WTC11 (cell line): ENCODE data around the gene BCL11B.

Experiments used
- ATF2 ChIP-seq: sonication (generic); formaldehyde crosslinking; IDR thresholded peaks from 2 replicates; pipeline ENCODE4 v1.8.1; 2022; ENCODE audit warnings: low read depth, missing genetic modification reagents, borderline replicate concordance
- ATF3 ChIP-seq: sonication (generic); formaldehyde crosslinking; conservative IDR thresholded peaks from 2 replicates; pipeline ENCODE4 v1.8.1; 2022; ENCODE audit warnings: mild to moderate bottlenecking, missing genetic modification reagents
- CTCF ChIP-seq: fragments of 200-600 bp; IDR thresholded peaks from 2 replicates; pipeline ENCODE4 v1.8.0; 2022; ENCODE audit warnings: antibody characterized with exemption
- E2F5 ChIP-seq: sonication (generic); formaldehyde crosslinking; IDR thresholded peaks from 2 replicates; pipeline ENCODE4 v1.8.1; 2022; ENCODE audit warnings: mild to moderate bottlenecking, moderate library complexity, missing genetic modification reagents
- ELF4 ChIP-seq: sonication (generic); formaldehyde crosslinking; IDR thresholded peaks from 2 replicates; pipeline ENCODE4 v1.8.1; 2022; ENCODE audit warnings: low read depth, mild to moderate bottlenecking, moderate library complexity, missing genetic modification reagents
- ESRRA ChIP-seq: sonication (generic); formaldehyde crosslinking; IDR thresholded peaks from 2 replicates; pipeline ENCODE4 v1.8.1; 2022; ENCODE audit warnings: mild to moderate bottlenecking, missing genetic modification reagents, borderline replicate concordance
- FOXP1 ChIP-seq: sonication (generic); formaldehyde crosslinking; IDR thresholded peaks from 2 replicates; pipeline ENCODE4 v1.8.0; 2022; ENCODE audit warnings: missing genetic modification reagents, mild to moderate bottlenecking, moderate library complexity, borderline replicate concordance
- MAX ChIP-seq: sonication (generic); formaldehyde crosslinking; IDR thresholded peaks from 2 replicates; pipeline ENCODE4 v1.8.0; 2022; ENCODE audit warnings: mild to moderate bottlenecking, missing genetic modification reagents
- NR3C1 ChIP-seq: sonication (generic); formaldehyde crosslinking; conservative IDR thresholded peaks from 2 replicates; pipeline ENCODE4 v1.8.1; 2023; ENCODE audit warnings: low read depth, mild to moderate bottlenecking, missing genetic modification reagents
- TCF7 ChIP-seq: sonication (generic); formaldehyde crosslinking; IDR thresholded peaks from 2 replicates; pipeline ENCODE4 v1.8.0; 2022; ENCODE audit warnings: mild to moderate bottlenecking, low read depth, missing genetic modification reagents, moderate library complexity
- ZMAT4 ChIP-seq: fragments of 250-450 bp; sonication (Bioruptor Pico); IDR thresholded peaks from 2 replicates; pipeline ENCODE4 v1.9.0; 2021; ENCODE audit warnings: mild to moderate bottlenecking
- ZNF121 ChIP-seq: sonication (generic); formaldehyde crosslinking; IDR thresholded peaks from 2 replicates; pipeline ENCODE4 v1.8.0; 2023; ENCODE audit warnings: missing genetic modification reagents
- ZNF281 ChIP-seq: sonication (generic); formaldehyde crosslinking; IDR thresholded peaks from 2 replicates; pipeline ENCODE4 v1.8.0; 2023; ENCODE audit warnings: mild to moderate bottlenecking, missing genetic modification reagents
- ZNF425 ChIP-seq: fragments of 250-450 bp; sonication (Bioruptor Pico); conservative IDR thresholded peaks from 2 replicates; pipeline ENCODE4 v1.9.0; 2021; ENCODE audit warnings: mild to moderate bottlenecking

- TF ChIP-seq ESRRA (CRISPR knock-in tag) = no peak
- no peak for TF ChIP-seq MAX (CRISPR knock-in tag)
- no peak for TF ChIP-seq CTCF
- TF ChIP-seq ZNF425 (CRISPR knock-in tag) = no peak
- TF ChIP-seq ATF2 (CRISPR knock-in tag) = no peak
- TF ChIP-seq E2F5 = no peak
- TF ChIP-seq ZNF121 = no peak
- no peak for TF ChIP-seq TCF7 (CRISPR knock-in tag)
- TF ChIP-seq ZNF281 (CRISPR knock-in tag) = no peak
- no peak for TF ChIP-seq NR3C1 (CRISPR knock-in tag)
- TF ChIP-seq ELF4 = no peak
- TF ChIP-seq ATF3 (CRISPR knock-in tag) = no peak
- no peak for TF ChIP-seq ZMAT4 (CRISPR knock-in tag)
- no peak for TF ChIP-seq FOXP1 (CRISPR knock-in tag)
These were observed 128.9 kb downstream of the BCL11B start for GRCh38 chr14:99143126-99143525.
